G401 (cell line): ENCODE data around the gene WARS2. TPM values are rescaled to one million over a fixed set of nuclear protein-coding genes. Genes with fewer than 3 reads are reported as not detected.
"Not testable (repeated sequence)": the region's sequence is repeated elsewhere in the genome, so short reads cannot be mapped to it uniquely, and the experiment has no call there.

ENCODE experiments used
- DNase-seq: peaks from one replicate; pipeline ENCODE4 v3.0.0-alpha.2; 2015; ENCODE audit warnings: low spot score
- in situ Hi-C: cut with HindIII; loops from 2 replicates; pipeline ENCODE4 v1.10.0; 2016; ENCODE audit warnings: low sequenced_read_pairs, mixed read lengths
- total RNA-seq: library from RNA; depleted of rRNA; stranded (reverse); fragments of >200 nt; shearing (Covaris generic); gene quantifications from 2 replicates; pipeline ENCODE4 v1.2.3, GENCODE V29; 2014; rRNA removed

The WARS2 gene
- total RNA-seq: 15.5 and 16.4 TPM in 2 replicates

DNA sequence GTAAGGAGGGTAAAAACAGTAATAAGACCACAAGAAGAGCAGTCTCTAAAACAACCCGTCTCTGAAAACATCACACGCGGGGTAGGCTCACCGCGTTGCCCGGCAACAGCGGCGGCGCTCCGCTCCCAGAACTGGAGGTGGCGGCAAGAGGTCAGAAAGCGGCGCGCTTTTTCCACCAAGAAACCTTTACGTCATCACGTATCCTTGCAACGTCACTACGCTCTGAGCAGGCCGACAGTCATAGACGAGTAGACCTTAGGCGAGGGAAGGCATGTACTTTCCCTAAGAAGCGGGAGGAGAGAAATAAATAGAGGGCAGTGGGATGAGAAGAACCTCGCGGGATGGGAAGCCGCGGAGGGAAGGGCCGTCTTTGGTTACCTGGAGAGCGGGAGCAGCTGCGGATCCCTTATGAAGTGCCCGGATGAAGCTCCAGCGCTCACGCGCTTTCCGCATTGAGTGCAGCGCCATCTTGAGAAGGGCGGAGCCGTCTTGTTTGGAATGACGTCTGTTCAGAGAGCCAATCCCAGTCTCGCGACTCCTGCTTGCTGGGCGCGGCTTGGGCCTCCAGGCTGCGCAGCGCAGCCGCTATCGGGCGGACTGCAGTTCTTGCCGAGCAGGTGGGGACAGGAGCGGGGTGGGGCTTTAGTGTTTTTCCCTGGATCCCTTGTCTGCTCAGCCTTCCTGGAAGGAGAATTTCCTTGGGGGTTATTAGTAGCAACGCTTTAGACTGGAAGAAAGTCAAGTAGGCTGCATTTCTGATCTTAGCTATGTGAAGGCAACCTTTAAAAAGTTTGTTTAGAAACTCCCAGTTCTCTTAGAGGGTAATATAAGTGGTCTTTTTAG is at the start of gene WARS2:
Gene WARS2, minus strand, starts transcription at position 477 of the 843 bp plus-strand sequence. Its CDS starts 9 bp downstream, at position 468.
- DNase-seq: peak; percentile 99
- in situ Hi-C loops: no loop called here

GRCh38 chr1:119188926-119189325 is 48.5 kb upstream of the WARS2 start:
- in situ Hi-C loops: no loop called here
- DNase-seq: no peak

DNA sequence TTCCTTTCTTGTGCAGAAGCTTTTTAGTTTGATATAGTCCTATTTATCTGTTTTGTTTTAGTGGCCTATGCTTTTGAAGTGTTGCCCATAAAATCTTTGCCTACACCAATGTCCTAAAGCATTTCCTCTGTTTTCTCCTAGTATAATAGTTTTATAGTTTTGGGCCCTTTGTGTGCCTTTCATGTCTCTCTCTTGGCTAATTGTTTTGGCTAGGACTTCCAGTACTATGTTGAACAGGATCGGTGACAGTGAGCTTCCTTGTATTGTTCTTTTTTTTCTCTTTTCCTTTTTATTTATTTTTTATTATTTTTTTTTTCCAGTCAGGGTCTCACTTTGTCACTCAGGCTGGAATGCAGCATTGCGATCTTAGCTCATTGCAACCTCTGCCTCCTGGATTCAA is 47.0 kb upstream of the WARS2 start:
- no peak for DNase-seq
- in situ Hi-C loops: no loop called here

DNA sequence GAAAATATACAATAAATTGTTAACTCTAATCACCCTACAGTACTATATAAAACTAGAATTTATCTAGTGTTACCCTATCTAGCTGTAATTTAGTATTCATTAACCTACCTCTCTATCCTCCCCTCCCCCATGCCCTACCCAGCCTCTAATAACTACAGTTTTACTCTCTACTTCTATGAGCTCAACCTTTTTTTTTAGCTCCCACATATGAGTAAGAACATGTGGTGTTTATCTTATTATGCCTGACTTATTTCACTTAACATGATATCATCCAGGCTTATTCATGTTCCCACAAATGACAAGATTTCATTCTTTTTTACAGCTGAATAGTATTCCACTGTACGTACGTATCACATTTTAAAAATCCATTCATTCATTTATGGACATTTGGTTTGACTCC is 46.0 kb upstream of the WARS2 start:
- no peak for DNase-seq
- in situ Hi-C loops: no loop called here

DNA sequence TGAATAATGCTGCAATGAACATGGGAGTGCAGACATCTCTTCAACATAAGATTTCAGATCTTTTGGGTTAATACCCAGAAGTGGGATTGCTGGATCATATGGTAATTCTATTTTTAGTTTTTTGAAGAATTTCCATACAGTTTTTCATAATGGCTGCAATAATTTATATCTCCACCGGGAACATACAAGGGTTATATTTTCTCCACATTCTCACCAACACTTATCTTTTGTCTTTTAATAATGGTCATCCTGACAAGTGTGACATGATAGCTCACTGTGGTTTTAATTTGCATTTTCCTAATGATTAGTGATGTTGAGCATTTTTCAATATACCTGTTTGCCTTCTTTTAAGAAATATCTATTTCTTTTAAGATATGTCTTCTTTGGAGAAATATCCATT is 44.5 kb upstream of the WARS2 start:
- DNase-seq: no peak
- in situ Hi-C loops: no loop called here

DNA sequence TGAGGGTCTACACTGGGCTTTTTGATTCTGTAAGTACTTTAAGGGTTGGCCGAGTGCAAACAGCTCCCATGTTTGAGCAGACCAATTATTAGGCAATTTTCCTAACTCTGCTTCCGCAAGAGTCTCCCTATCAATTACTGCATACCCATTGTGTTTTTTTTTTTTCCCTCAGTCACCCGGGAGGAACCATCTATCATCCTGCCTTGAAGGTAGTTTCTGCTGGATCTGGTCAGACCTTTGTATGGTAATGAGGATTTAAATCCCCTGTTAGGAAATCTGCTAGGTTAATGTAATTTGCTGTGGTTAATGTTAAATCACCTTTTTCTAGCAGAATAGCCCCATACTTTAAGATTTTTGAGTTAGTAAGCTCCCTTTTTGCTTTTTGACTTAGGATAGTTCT is 40.8 kb upstream of the WARS2 start:
- in situ Hi-C loops: no loop called here
- no peak for DNase-seq

DNA sequence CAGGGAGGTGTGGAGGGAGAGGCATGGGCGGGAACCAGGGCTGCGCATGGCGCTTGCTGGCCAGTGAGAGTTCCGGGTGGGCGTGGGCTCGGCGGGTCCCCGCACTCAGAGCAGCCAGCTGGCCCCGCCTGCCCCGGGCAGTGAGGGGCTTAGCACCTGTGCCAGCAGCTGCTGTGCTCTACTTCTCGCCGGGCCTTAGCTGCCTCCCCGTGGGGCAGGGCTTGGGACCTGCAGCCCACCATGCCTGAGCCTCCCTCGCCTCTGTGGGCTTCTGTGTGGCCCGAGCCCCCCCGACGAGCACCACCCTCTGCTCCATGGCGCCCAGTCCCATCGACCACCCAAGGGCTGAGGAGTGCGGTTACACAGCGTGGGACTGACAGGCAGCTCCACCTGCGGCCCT is 38.6 kb upstream of the WARS2 start:
- in situ Hi-C loops: no loop called here
- no peak for DNase-seq

- in situ Hi-C loops, DNase-seq: not testable (repeated sequence)
These were observed 32.5 kb upstream of the WARS2 start for GRCh38 chr1:119172927-119173326.

DNA sequence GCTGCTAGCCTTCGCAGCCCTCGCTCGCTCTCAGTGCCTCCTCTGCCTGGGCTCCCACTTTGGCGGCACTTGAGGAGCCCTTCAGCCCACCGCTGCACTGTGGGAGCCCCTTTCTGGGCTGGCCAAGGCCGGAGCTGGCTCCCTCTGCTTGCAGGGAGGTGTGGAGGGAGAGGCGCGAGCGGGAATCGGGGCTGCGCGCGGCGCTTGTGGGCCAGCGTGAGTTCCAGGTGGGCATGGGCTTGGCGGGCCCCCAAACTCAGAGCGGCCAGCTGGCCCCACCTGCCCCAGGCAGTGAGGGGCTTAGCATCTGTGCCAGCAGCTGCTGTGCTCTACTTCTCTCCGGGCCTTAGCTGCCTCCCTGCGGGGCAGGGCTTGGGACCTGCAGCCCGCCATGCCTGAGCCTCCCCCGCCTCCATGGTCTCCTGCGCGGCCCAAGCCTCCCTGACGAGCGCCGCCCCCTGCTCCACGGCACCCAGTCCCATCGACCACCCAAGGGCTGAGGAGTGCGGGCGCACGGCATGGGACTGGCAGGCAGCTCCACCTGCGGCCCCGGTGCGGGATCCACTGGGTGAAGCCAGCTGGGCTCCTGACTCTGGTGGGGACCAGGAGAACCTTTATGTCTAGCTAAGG is 31.0 kb upstream of the WARS2 start:
- in situ Hi-C loops, DNase-seq: not testable (repeated sequence)

DNA sequence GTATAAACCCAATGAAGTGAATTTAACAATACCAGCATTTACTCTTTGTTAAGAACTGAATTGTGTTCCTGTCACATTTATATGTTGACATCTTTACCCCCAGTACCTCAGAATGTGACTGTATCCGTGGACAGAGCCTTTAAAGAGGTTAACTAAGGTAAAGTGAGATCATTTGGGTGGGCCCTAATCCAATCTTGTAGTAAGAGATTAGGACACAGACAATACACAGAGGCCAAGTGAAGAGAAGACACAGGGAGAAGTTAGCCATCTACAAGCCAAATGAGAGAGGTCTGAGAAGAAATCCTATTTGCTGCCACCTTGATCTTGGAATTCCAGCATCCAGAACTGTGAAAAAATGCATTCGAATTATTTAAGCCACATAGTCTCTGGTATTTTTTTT is 22.9 kb upstream of the WARS2 start:
- in situ Hi-C loops: no loop called here
- DNase-seq: no peak

- no peak for DNase-seq
- in situ Hi-C loops: no loop called here
These were observed 20.4 kb upstream of the WARS2 start for GRCh38 chr1:119160866-119161265.

DNA sequence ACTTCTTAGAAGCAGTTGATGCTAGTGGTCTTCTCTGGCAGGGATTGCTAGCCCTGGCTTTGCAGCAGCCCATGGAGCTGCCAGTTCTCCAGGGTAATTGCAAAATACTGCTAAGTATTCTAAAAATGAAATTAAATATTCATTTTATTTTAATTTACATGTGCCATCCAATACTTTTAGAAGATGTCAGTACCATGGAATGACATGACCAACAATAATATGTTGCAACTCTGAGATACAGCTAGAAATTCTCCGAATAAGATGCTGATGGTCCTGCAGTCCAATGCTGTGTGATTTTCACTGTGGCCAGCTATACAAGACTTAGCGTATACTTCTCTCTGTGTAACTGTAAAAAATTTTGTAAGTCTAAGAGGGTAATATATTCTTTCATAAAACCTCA is 20.0 kb upstream of the WARS2 start:
- in situ Hi-C loops: no loop called here
- DNase-seq: no peak

GRCh38 chr1:119159966-119160365 is 19.5 kb upstream of the WARS2 start:
- in situ Hi-C loops: no loop called here
- DNase-seq: no peak

DNA sequence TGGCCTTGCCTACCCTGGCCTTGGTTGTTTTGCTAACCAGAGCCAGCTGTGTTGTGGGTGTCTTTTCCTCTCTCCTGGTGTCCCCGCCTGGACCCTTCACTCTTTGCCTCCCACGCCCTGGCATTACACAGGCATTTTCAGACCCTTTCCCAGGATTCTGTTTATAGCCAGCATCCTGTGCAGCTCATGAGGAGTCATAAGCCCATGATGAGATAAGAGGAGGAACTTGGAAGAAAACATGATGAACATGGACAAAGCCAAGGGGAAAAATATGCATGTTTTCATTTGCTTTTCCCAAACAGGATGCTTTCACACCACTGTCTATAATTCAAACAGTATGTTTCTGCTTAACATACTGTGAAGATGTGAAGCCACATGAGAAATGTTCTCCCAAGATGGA is 18.7 kb upstream of the WARS2 start:
- DNase-seq: no peak
- in situ Hi-C loops: no loop called here

DNA sequence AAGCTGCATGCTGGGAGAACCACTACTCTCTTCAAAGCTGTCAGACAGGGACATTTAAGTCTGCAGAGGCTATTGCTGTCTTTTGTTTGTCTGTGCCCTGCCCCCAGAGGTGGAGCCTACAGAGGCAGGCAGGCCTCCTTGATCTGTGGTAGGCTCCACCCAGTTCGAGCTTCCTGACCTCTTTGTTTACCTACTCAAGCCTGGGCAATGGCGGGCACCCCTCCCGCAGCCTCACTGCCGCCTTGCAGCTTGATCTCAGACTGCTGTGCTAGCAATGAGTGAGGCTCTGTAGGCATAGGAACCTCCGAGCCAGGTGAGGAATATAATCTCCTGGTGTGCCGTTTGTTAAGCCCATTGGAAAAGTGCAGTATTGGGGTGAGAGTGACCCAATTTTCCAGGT is 16.3 kb upstream of the WARS2 start:
- DNase-seq, in situ Hi-C loops: not testable (repeated sequence)

DNA sequence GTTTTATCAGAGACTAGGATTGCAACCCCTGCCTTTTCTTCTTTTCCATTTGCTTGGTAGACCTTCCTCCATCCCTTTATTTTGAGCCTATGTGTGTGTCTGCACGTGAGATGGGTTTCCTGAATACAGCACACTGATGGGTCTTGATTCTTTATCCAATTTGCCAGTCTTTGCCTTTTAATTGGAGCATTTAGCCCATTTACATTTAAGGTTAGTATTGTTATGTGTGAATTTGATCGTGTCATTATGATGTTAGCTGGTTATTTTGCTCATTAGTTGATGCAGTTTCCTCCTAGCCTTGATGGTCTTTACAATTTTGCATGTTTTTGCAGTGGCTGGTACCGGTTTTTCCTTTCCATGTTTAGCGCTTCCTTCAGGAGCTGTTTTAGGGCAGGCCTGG is 14.6 kb upstream of the WARS2 start:
- in situ Hi-C loops, DNase-seq: not testable (repeated sequence)

DNA sequence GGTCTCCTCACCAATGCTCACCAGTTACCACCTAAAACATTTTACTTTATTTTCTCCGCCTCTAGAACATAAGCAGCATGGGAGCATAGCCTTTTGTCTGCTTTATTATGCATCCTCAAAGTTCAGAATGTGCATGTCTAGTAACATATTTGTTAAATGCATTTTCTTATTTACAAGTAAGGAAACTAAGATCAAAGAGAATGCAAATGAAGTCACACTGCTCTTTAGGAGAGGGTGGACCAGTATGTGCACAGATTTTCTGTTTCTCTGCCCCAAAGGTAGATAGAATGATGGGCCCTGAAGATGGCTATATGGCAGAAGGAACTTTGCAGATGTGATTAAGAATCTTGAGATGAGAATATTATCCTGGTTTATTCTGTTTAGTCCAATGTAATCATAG is 9.7 kb upstream of the WARS2 start:
- no peak for DNase-seq
- in situ Hi-C loops: no loop called here

GRCh38 chr1:119147661-119148090 is 7.2 kb upstream of the WARS2 start:
- DNase-seq: no peak
- in situ Hi-C loops: no loop called here

GRCh38 chr1:119146466-119146865 is 6.0 kb upstream of the WARS2 start:
- in situ Hi-C loops: no loop called here
- DNase-seq: no peak

DNA sequence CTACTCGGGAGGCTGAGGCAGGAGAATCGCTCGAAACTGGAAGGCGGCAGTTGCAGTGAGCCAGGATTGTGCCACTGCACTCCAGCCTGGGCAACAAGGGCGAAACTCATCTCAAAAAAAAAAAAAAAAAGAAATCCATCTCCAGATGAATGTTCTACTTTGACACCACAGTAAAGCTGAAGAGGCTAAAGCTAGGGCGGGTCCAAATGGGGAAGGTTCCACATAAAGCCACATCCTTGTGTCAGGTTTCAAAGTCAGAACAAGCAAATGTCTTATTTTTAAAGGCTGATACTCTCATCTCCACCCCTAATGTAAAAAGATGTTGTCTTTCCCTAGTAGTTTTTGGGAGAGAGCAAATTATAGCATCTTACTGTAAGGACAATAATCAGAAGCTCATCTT is 4.4 kb upstream of the WARS2 start:
- no peak for DNase-seq
- in situ Hi-C loops: no loop called here

DNA sequence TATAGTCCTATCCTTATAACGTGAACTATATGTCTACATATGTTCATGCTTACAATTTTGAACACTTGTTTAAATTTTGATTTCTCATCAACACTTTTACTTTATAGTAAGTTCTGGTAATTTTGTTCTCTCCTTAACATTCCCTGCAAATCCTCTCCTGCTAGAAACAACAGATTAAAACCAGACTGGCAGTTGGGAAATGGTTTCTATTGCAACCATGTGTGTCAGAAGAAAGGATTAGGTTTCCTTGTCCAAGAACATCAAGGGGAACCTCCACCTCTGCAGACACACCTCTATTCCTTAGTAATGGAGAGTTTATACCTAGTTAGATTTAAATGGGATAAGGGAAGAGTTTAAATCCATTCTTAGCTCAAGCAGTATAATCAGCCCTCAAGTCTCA is 3.3 kb upstream of the WARS2 start:
- no peak for DNase-seq
- in situ Hi-C loops: no loop called here
